Stimulated activated CD8-positive, alpha-beta memory T cell treated with anti-CD3 and anti-CD28 coated beads, Interleukin-12 subunit alpha, Interleukin-12 subunit beta, amount 100 ng/mL, for 4 hours (primary cell): ENCODE measurements around the gene SCN1B.

Experiments used
- DNase-seq: peaks from one replicate; pipeline ENCODE4 v3.0.0-alpha.2; 2020; ENCODE audit warnings: low read depth

The SCN1B gene

DNA sequence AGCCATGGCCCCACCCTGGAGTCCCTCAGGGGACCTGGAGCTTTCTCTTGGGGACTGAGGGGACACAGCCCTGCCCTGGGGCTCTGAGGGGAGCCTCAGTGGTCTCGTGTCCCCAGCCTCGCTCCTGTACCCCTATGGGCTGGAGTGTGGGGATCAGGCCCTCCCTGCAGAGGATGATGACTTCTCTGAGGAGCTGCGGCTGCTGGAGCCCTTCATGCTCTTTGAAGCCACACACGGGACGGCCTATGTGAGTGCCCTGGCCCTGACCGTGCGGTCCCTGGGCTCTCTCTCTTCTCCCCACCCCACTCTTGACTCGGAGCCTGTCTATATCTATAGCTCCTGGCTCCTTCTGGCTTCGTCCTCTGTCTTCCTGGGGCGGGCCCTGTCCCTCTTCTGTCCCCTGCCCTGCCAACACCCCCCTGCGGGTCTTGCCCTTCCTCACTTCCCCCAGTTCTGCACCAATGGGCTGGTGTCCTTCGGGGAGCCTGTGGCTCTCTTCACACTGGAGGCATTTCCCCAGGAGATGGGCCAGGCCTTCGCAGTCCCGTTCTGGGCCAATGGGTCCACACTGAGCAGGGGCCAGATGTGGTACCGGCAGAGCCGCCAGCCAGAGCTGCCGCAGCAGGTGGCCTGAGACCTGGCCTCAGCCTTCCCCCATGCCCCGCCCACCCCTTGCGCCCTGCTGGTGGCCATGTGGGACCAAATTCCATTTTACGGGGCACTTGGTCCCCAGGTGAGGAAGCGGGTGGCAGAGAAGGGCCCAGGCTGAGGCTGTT is 44.3 kb downstream of the SCN1B start:
- DNase-seq: no peak

DNA sequence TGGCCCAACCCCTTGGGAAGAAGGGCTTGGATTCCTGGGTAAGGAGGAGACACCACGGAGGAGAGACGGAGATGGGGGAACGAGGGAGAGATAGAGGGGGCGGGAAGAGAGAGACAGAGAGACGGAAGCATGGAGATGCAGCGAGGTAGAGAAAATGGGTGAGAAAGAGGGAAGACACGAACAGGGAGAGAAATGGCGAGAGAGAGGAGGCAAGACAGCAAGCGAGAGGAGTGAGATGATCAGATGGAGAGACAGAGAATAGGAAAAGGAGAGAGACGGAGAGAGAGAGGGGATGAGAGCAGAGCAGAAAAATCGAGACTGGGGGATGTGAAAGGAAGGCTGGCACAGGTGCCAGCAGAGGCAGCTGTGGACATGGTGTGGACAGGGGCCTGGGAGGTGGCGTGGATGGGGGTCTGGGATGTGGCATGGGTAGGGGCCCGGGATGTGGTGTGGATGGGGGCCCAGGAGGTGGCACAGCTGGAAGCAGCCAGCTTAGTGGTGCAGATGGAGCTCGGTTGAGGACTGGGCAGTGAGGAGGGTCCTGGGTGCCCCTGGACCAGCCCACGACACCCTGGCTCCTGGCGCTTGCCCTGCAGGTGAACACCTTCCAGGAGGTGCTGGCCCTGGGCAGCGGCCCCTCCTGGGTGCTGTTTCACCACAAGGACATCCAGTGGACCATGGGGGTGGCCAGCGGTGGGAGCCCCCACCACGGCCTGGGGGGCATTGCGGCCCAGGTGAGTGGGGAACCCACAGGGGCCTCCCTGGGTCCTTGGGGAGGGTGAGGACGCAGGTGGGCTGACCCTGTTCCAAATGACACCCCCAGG is 45.1 kb downstream of the SCN1B start:
- no peak for DNase-seq

DNA sequence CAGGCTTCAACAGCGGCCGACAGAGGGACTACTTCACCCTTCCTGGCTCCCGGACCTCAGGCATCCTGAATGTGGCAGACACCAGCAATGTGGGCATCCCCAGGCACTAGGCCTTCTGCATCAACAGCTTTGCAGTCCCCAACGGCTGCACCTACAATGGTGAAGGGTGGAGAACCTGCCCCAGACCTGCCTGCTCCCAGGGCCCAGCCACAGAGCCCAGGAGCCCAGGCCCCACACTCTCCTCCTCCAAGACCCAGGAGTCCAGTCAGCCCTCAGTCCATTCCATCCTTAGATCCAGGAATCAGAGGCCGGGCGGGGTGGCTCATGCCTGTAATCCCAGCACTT is 45.7 kb downstream of the SCN1B start:
- DNase-seq: no peak

DNA sequence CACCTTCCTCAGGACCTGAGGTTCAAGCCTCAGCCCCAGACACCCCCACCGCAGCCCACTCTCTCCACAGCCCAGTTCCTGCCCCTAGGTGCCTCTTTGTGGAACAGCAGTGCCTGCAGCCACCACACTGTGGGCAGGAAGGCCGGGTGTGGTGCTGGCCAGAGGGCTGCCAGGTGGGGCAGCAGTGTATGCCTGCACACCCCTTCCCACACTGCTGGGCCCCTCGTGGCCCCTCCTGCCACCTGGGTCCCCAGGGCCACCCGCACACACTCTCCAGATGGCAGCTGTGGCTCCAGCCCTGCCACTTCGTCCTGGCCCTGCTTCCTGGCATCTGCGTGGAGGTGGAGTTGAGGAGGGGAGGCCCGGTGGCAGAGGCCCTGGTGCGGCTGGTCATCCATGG is 46.4 kb downstream of the SCN1B start:
- DNase-seq: no peak

DNA sequence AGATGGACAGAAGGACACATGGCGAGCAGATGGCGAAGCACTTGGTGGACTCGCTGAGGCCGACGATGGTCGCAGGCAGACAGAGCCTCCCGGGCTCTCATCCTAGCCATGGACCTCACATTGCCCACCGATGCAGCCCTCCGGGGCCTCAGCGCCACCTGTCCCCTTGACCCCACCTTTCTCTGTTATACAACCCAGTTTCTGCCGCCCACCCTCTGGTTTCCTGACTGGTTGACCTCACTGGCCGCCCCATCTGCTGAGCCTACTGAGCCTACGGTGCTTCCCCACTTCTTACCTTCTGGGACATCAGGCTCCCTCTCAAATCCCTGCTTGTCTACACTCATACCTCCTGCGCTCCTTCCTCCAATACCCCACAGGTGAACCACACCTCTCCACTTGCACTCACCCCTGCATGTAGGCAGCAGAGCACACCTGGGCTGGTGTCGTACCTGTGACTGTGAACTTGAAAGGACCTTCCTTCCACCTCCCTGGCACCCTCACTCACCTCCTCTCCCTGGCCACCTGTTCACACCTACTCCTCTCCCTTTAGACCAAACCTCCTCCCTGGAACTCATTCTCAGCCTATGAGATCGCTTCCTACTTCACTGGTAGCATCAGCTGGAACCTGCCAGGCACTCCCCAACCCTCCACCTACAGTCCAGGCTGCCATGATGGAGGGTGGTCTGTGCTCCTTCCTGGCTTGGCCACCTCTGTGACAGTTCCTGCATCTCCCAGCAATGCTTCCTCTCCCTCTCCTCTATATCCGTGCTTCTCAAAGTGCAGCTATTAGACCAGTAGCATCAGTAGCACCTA is 47.3 kb downstream of the SCN1B start:
- DNase-seq: no peak

DNA sequence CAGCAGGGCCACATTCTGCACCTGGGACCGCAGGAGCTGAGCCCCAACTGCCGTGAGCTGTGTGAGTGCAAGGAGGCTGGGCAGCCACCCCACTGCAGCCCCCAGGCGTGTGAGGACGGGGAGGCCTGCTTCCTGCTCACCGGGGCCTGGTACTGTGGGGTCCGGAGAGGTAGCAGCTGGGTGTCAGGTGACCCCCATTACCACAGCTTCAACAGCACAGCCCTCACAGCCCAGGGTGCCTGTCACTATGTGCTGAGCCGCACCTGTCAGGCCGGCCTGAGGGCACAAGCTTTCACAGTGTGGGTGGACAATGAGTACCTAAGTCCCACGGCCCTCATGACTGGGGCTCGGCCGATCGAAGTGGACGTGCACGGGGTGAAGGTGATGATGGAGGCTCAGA is 49.6 kb downstream of the SCN1B start:
- DNase-seq: no peak

DNA sequence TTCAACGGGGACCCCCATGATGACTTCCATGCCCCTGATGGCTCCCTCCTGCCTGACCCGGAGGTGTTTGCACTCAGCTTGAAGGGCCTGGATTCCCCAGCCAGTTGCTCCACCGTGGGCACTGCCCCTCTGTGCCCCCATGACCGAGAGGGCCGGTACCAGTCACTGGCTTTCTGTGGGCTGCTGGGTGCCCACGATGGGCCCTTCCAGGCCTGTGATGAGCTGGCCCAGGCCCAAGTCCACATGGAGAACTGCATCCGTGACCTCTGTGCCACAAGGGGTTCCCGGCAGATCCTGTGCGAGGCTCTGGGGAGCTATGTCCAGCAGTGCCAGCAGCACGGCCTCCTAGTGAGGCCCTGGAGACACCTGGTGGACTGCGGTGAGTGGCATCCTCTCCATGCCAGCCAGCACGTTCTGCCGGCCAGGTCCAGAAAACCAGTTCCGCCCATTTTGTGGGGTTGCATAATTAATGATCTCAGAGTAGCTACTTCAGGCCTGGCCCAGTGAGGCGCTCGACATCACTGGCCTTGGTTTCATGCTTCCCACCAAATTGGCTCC is 50.4 kb downstream of the SCN1B start:
- DNase-seq: no peak

DNA sequence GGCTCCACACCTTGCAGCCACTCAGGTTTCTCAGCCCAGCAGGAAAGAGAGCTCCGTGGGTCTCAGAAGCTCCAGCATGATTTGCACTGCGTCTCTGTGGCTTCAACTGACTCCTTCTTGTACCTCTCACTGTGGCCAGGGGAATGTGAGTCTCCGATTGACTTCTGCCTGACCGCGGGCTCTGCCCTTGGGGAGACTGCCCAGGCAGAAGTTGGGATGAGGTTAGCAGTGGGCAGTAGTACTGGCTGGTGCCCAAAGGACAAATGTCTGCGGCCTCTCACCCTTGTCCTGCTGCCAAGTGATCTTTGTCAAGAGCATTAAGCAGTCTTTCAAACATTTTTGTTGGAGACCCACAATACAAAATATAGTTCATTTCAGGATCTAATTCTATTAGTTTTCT is 50.9 kb downstream of the SCN1B start:
- no peak for DNase-seq

DNA sequence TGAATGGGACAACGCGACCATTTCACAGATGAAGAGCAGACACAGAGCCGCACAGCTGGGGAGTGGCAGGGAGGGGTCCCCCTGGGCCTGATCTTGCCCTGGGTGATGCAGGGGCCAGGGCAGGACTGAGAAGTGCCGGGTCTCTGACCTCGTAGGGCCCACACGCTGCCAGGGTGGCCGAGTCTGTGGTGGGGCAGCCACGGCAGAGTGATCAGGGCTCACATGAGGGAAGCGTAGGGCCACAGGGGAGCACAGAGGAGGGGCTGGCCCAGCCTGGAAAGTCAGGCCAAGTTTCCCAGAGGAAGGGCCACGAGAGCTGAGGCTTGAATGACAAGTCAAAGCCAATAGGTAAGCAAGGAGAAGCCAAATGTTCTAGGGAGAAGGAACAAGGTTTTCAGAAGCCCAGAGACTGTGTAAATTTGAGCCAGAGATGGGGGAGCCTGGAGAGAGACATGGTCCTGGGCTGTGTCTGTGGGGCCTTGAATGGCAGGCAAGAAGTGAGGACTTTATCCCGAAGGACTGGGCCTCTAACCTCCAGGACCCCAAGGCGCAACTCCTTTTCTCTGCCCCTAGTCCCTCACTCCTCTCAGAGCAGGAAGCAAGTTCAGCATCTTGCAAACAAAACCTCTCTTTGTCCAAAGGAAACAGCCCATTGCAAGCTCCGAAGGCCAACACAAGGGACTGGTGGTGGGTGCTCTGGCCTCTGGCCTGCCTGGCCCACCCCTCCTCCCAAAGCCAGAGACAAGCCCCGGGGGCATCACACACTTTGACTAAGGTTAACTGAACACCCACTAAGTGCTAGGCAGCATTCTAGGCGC is 53.6 kb downstream of the SCN1B start:
- no peak for DNase-seq

DNA sequence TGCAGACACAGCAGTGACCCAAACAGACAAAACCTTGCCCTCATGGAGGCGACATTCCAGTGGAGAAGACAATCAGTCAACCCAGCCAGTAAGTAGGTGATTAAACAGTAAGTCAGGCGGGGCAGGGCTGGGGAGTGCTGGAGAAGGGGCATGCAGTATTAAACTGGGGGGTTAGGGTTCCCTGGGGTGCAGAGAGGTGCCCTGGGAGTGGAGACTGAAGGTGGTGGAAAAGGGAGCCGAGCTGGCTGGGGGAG is 54.2 kb downstream of the SCN1B start:
- DNase-seq: no peak

DNA sequence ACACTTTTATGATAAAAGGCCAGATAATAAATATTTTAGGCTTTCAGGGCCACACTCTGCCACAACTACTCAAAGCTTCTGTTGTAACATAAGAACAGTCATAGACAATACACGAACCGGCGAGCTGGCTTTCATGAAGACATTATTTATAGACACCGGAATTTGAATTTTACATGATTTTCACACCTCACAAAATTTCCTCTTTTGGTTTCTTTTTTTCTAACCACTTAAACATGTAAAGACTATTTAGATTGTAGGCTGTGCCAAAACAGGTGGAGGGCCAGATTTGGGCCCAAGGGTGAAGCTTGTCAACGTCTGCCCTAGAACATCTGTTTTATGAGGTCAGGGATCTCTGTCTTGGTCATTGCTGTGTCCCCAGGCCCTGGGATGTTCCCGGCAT is 55.7 kb downstream of the SCN1B start:
- no peak for DNase-seq

DNA sequence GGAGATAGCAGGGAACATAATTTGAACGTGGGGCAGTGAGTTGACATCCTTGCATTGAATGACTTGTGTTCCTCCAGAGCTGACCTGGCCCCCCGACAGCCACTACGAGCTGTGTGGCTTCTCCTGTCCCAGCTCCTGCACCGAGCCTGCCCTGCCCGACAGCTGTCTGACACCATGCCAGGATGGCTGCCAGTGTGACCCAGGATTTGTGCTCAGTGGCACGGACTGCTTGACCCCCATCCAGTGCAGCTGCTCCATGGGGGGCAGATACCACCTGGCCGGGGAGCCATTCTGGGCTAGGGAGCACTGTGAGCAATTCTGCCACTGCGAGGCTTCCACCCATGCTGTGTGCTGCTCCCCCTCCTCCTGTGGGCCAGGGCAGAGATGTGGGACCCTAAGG is 56.2 kb downstream of the SCN1B start:
- no peak for DNase-seq

DNA sequence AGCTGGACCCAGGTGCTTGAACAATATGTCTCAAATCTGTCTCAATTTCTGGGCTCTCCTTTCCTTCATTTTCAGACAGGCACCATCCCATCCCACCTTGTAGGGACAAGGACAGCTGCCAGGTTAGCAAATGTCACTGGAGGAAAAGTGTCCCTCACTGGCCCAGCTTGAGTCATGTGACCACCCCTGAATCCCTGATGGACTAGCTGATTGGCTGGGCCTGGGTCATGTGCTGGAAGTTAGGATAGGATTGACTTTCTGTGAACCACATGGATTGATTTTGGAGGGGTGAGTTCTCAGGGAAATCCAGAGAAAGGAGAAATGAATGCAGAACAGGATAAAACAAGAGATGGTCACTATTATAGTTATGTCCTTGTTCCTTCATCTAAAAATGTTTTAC is 57.1 kb downstream of the SCN1B start:
- DNase-seq: no peak

DNA sequence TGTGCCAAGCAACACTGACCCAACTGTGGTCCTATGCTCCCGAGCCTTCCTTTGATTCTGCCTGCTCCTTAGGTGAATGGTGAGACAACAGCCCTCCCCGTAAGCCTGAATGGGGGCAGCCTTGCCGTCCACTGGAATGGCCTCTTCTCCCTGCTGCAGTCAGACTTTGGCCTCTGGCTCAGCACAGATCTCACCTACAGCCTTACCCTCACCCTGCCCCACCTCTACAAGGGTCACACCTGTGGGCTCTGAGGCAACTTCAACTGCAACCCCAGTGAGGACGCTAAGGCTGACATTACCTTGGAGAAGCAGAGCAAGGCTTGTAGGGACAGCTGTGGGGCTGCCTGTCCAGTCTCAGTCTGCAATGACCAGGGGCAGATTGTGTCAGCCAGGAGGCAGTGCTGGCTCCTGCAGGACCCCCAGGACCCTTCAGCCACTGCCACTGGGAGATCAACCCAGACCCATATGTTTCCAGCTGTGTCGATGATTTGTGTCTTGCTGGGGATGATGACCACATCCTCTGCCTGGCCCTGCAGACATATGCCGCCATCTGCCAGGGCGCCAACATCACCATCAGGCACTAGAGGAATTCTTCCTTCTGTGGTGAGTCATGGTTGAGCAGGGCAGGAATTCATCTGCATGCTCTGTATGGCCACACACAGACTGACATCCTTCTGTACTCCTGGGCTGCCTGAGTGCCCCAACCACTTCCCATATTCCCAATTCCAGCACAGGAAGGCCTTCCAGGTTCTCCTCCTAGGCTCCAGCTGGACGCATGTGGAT is 58.1 kb downstream of the SCN1B start:
- DNase-seq: no peak

DNA sequence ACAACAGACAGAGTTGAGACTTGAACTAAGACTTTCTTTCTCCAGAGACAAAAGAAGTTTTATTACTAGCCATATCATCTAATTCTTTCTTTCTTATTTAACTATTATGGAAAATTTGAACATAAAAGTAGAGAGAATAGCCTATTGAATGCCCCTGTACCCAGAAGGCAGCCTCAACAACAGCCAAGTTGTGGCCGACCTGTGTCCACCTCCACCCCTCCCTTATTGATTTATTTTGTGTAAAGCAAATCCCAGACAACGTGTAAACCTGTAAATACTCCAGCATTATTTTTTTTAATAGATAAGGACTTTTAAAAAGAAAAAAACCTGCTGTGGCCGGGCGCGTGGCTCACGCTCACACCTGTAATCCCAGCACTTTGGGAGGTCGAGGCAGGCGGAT is 59.3 kb downstream of the SCN1B start:
- DNase-seq: no peak
